Neural cell (in vitro differentiated cells): Measurements from ENCODE around the gene OR2F1. TPM values are rescaled to one million over a fixed set of nuclear protein-coding genes. Genes with fewer than 3 reads are reported as not detected.

Experiments used
- H2AFZ ChIP-seq: fragments of 200-600, 300-800 bp; sonication (generic), shearing (Covaris generic); 2 replicates; pipeline ENCODE4 v1.6.0; 2014; ENCODE audit warnings: low read depth, mild to moderate bottlenecking, antibody characterized with exemption, low read length, moderate library complexity
- H3F3A ChIP-seq: fragments of 200-600 bp; shearing (Covaris generic); 2 replicates; pipeline ENCODE4 v1.6.1; 2016; ENCODE audit warnings: mild to moderate bottlenecking, moderate library complexity, mixed read lengths, antibody characterized with exemption, low read length; ENCODE audit not compliant: insufficient read depth, poor library complexity, severe bottlenecking
- H3K27ac ChIP-seq: fragments of 200-600, 300-800 bp; sonication (generic), shearing (Covaris generic); 2 replicates; pipeline ENCODE4 v1.5.1; 2014; ENCODE audit warnings: mild to moderate bottlenecking, low read length, moderate library complexity
- H3K27me3 ChIP-seq: fragments of 300-800, 200-600 bp; sonication (generic), shearing (Covaris generic); 2 replicates; pipeline ENCODE4 v1.6.0; 2014; ENCODE audit warnings: mild to moderate bottlenecking, low read depth, low read length, moderate library complexity; ENCODE audit not compliant: insufficient read depth
- H3K36me3 ChIP-seq: fragments of 300-800, 200-600 bp; sonication (generic), shearing (Covaris generic); 2 replicates; pipeline ENCODE4 v1.5.1; 2014; ENCODE audit warnings: mild to moderate bottlenecking, antibody characterized with exemption, low read length, moderate library complexity; ENCODE audit not compliant: insufficient read depth
- H3K4me2 ChIP-seq: fragments of 300-800, 200-600 bp; sonication (generic), shearing (Covaris generic); 2 replicates; pipeline ENCODE4 v1.6.0; 2014; ENCODE audit warnings: mild to moderate bottlenecking, low read length
- H3K4me3 ChIP-seq: fragments of 300-800, 200-600 bp; sonication (generic), shearing (Covaris generic); 2 replicates; pipeline ENCODE4 v1.5.1; 2014; ENCODE audit warnings: mild to moderate bottlenecking, low read length, moderate library complexity
- H3K79me2 ChIP-seq: fragments of 200-600 bp; shearing (Covaris generic); replicated peaks from 2 replicates; pipeline ENCODE4 v1.6.0; 2014; ENCODE audit warnings: mild to moderate bottlenecking, low read length, moderate library complexity; ENCODE audit not compliant: insufficient read depth
- H3K9ac ChIP-seq: fragments of 300-800, 200-600 bp; sonication (generic), shearing (Covaris generic); 2 replicates; pipeline ENCODE4 v1.6.1; 2016; ENCODE audit warnings: mild to moderate bottlenecking, low read length, mixed read lengths
- H3K9me2 ChIP-seq: fragments of 200-600 bp; shearing (Covaris generic); 2 replicates; pipeline ENCODE4 v1.6.1; 2016; ENCODE audit warnings: mild to moderate bottlenecking, low read length, mixed read lengths; ENCODE audit not compliant: insufficient read depth
- H3K9me3 ChIP-seq: fragments of 200-600, 300-800 bp; sonication (generic), shearing (Covaris generic); 2 replicates; pipeline ENCODE4 v1.6.1; 2016; ENCODE audit warnings: mild to moderate bottlenecking, mixed run types, low read length, moderate library complexity, mixed read lengths
- H4K20me1 ChIP-seq: fragments of 200-600 bp; shearing (Covaris generic); 2 replicates; pipeline ENCODE4 v1.6.1; 2016; ENCODE audit warnings: mild to moderate bottlenecking, mixed run types; ENCODE audit not compliant: insufficient read depth
- EP300 ChIP-seq: fragments of 450-650 bp; conservative IDR thresholded peaks from 2 replicates; pipeline ENCODE4 v1.6.1; 2014; ENCODE audit warnings: antibody characterized with exemption, mild to moderate bottlenecking, moderate library complexity; ENCODE audit not compliant: poor library complexity, severe bottlenecking
- EZH2 ChIP-seq: fragments of 200-600, 300-800 bp; shearing (Covaris generic), sonication (generic); IDR thresholded peaks from 2 replicates; pipeline ENCODE4 v1.6.1; 2014; ENCODE audit warnings: antibody characterized with exemption, low read length, borderline replicate concordance, mild to moderate bottlenecking; ENCODE audit not compliant: insufficient read depth, poor library complexity, severe bottlenecking
- MXI1 ChIP-seq: fragments of 450-650 bp; conservative IDR thresholded peaks from 2 replicates; pipeline ENCODE4 v1.6.1; 2014; ENCODE audit warnings: antibody characterized with exemption, mild to moderate bottlenecking; ENCODE audit not compliant: poor library complexity, severe bottlenecking
- POLR2AphosphoS5 ChIP-seq: IDR thresholded peaks from 2 replicates; pipeline ENCODE4 v1.6.1; 2012
- RAD21 ChIP-seq: fragments of 450-650 bp; conservative IDR thresholded peaks from 2 replicates; pipeline ENCODE4 v1.6.1; 2014; ENCODE audit warnings: antibody characterized with exemption, mild to moderate bottlenecking, moderate library complexity
- SMC3 ChIP-seq: fragments of 450-650 bp; conservative IDR thresholded peaks from 2 replicates; pipeline ENCODE4 v1.6.1; 2014; ENCODE audit warnings: antibody characterized with exemption, mild to moderate bottlenecking, moderate library complexity; ENCODE audit not compliant: poor library complexity
- TAF1 ChIP-seq: IDR thresholded peaks from 2 replicates; pipeline ENCODE4 v1.6.1; 2012; ENCODE audit warnings: low read depth
- polyA plus RNA-seq: library from polyadenylated mRNA; depleted of rRNA; stranded (reverse); fragments of >200 nt; gene quantifications from 2 replicates; pipeline ENCODE4 v1.2.3, GENCODE V29; 2014
- TF ChIP-seq, protein P1 (sequence below): IDR thresholded peaks from 2 replicates; pipeline ENCODE4 v1.6.1; 2012; ENCODE audit warnings: borderline replicate concordance
- TF ChIP-seq, protein P2 (sequence below): fragments of 450-650 bp; IDR thresholded peaks from 2 replicates; pipeline ENCODE4 v1.5.1; 2014; ENCODE audit warnings: antibody characterized with exemption, mild to moderate bottlenecking, moderate library complexity; ENCODE audit not compliant: poor library complexity, severe bottlenecking

The OR2F1 gene
- polyA plus RNA-seq, 1 donor from 2014 or later, result not detected

DNA sequence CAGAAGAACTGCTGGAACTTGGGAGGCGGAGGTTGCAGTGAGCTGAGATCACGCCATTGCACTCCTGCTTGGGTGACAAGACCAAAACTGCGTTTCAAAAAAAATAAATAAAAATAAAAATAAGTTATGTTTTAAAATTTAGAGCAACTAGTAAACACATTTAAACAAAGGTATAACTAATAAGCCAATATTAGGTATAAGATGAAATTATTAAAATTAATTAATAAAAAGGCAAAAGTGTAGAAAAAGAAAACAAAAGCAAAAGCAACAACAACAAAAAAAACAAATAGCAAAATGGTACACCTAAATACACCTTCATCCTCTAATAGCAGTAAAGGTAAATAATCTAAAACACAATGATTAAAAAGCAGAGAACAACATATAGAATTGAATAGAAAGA, 39.3 kb downstream of the OR2F1 start:
- Histone ChIP-seq H3K9me2 (no peaks in the 10 kb centered on the region), H3K4me2 (no peak overlapping the region), H2AFZ (no peak overlapping the region), H3K27ac (no peak overlapping the region), H3F3A (no peaks in the 10 kb centered on the region), H3K9ac (no peak overlapping the region), H3K4me3 (no peak overlapping the region), H3K36me3 (no peaks in the 10 kb centered on the region), H3K27me3 (no peaks in the 10 kb centered on the region), H3K9me3 (no peaks in the 10 kb centered on the region), H4K20me1 (no peaks in the 10 kb centered on the region), H3K79me2 (no peaks in the 10 kb centered on the region)
- no peak for TF ChIP-seq EZH2
- no peak for TF ChIP-seq RAD21
- TF ChIP-seq, protein P1, sequence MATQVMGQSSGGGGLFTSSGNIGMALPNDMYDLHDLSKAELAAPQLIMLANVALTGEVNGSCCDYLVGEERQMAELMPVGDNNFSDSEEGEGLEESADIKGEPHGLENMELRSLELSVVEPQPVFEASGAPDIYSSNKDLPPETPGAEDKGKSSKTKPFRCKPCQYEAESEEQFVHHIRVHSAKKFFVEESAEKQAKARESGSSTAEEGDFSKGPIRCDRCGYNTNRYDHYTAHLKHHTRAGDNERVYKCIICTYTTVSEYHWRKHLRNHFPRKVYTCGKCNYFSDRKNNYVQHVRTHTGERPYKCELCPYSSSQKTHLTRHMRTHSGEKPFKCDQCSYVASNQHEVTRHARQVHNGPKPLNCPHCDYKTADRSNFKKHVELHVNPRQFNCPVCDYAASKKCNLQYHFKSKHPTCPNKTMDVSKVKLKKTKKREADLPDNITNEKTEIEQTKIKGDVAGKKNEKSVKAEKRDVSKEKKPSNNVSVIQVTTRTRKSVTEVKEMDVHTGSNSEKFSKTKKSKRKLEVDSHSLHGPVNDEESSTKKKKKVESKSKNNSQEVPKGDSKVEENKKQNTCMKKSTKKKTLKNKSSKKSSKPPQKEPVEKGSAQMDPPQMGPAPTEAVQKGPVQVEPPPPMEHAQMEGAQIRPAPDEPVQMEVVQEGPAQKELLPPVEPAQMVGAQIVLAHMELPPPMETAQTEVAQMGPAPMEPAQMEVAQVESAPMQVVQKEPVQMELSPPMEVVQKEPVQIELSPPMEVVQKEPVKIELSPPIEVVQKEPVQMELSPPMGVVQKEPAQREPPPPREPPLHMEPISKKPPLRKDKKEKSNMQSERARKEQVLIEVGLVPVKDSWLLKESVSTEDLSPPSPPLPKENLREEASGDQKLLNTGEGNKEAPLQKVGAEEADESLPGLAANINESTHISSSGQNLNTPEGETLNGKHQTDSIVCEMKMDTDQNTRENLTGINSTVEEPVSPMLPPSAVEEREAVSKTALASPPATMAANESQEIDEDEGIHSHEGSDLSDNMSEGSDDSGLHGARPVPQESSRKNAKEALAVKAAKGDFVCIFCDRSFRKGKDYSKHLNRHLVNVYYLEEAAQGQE, result no peak
- TF ChIP-seq TAF1, result no peak
- TF ChIP-seq MXI1, result no peak
- TF ChIP-seq POLR2AphosphoS5, result no peak
- TF ChIP-seq, protein P2, sequence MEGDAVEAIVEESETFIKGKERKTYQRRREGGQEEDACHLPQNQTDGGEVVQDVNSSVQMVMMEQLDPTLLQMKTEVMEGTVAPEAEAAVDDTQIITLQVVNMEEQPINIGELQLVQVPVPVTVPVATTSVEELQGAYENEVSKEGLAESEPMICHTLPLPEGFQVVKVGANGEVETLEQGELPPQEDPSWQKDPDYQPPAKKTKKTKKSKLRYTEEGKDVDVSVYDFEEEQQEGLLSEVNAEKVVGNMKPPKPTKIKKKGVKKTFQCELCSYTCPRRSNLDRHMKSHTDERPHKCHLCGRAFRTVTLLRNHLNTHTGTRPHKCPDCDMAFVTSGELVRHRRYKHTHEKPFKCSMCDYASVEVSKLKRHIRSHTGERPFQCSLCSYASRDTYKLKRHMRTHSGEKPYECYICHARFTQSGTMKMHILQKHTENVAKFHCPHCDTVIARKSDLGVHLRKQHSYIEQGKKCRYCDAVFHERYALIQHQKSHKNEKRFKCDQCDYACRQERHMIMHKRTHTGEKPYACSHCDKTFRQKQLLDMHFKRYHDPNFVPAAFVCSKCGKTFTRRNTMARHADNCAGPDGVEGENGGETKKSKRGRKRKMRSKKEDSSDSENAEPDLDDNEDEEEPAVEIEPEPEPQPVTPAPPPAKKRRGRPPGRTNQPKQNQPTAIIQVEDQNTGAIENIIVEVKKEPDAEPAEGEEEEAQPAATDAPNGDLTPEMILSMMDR, result no peak
- no peak for TF ChIP-seq SMC3
- TF ChIP-seq EP300, result no peak

DNA sequence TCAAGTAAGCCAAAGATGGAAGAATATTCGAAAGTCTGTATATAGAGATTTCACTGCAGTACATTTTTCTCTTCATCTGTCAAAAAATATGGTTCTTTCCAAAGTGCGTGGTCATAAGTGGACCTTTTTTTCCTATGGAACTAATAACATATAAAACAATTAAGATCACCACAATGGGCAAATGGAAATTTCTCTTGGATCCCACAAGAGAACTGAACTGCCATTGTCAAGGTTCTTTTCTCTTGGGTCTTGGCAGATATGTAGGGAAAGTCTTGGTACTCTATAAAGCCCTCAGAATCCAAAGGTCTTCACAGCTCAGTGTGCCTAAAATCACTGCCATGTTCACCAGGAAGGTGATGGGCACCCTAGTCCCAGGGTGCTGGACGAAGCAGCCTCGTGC, 45.4 kb downstream of the OR2F1 start, which contains the start of gene OR6B1:
Gene OR6B1, plus strand, starts transcription at position 301 of the 400 bp plus-strand sequence. CDS start 3,677 bp downstream, outside the sequence.
- Histone ChIP-seq H3K4me3 (no peak within 1 kb of the TSS), H2AFZ (no peak within 1 kb of the TSS)
- no peak for TF ChIP-seq EP300
- no peak for TF ChIP-seq MXI1
- TF ChIP-seq, protein P1, result no peak
- TF ChIP-seq EZH2, result no peak
- no peak for TF ChIP-seq TAF1
- no peak for TF ChIP-seq SMC3
- no peak for TF ChIP-seq POLR2AphosphoS5
- no peak for TF ChIP-seq RAD21
- TF ChIP-seq, protein P2, result no peak

More for the DNA sequence above, 45.4 kb downstream of the OR2F1 start, which contains the start of gene OR6B1:
- H4K20me1 ChIP-seq, result no peaks in the 10 kb centered on the region
- no peaks in the 10 kb centered on the region for H3K27me3 ChIP-seq
- H3K9ac ChIP-seq, result no peak within 1 kb of the TSS
- H3K9me2 ChIP-seq, result no peaks in the 10 kb centered on the region
- no peak within 1 kb of the TSS for H3K4me2 ChIP-seq
- no peaks in the 10 kb centered on the region for H3K9me3 ChIP-seq
- no peaks in the 10 kb centered on the region for H3K36me3 ChIP-seq
- H3K27ac ChIP-seq, result no peak within 1 kb of the TSS
- H3K79me2 ChIP-seq, result no peaks in the 10 kb centered on the region
- H3F3A ChIP-seq, result no peaks in the 10 kb centered on the region
